GM19328 (cell line): Measurements from ENCODE around the gene PIK3CD.
"Not testable (repeated sequence)": the region's sequence is repeated elsewhere in the genome, so short reads cannot be mapped to it uniquely, and the experiment has no call there.

ENCODE experiments used
- ATAC-seq: cut with Tn5 transposase; IDR thresholded peaks from one replicate; pipeline ENCODE4 v1.9.1; 2021; ENCODE audit warnings: mild to moderate bottlenecking, moderate library complexity; ENCODE audit not compliant: unreplicated experiment

The PIK3CD gene

GRCh38 chr1:9653491-9654050 is 2.0 kb downstream of the PIK3CD start:
- no peak for ATAC-seq

DNA sequence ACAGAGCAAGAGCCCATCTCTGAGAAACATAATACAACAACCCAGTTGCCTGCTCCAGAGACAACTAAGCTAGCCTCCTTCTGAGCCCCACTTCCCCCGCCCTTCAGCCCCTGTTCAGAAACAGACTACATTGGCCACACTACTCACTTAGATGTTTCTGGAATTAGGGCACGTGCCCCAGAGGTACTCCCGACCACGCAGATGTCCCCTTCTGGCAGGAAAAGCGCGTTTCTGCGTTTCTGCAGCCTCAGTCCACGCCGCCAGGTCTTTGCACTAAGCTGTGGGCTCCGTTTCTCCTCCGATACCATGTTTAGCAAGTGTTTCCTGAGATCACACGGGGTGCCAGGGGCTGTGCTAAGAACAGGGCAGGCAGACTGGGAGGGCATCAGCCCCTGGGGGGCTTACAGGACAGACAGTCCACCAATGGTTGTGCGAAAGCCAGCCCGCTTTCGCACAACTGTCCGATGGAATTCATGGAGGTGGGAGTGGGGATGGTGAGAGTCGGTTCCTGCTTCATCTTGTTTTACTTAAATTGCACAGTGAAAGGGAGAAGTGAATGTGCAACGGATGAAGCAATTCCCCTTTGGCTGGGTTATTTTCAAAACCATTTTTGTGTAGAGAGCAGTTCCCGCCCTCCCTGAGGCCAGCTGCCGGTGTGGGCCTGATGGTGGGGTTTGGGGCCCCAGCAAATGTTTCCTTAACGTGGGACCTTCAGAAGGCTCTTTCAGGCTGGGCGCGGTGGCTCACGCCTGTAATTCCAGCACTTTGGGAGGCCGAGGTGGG is 2.7 kb downstream of the PIK3CD start:
- ATAC-seq = no peak

- no peak for ATAC-seq
Measured at GRCh38 chr1:9654834-9655723, 3.5 kb downstream of the PIK3CD start.

GRCh38 chr1:9655836-9656235 is 4.3 kb downstream of the PIK3CD start:
- ATAC-seq = no peak

- no peak for ATAC-seq
Measured at GRCh38 chr1:9657521-9658032, 6.0 kb downstream of the PIK3CD start.

GRCh38 chr1:9658199-9658598 is 6.7 kb downstream of the PIK3CD start:
- no peak for ATAC-seq

DNA sequence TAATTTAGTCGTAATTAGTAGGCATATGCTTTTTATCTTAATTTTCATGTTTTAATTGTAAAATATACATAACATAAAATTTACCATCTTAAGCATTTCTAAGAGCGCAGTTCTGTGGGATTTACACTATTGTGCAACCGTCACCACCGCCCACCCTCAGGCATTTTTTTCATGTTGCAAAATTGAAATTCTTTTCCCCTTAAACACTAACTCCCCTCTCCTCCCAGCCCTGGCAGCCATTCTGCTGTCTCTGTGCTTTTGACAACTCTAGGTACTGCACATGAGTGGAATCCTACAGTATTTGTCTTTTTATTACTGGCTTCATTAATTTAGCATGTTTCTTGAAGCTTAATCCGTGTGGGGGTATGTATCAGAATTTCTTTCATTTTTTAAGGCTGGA is 7.8 kb downstream of the PIK3CD start:
- no peak for ATAC-seq

GRCh38 chr1:9663257-9663656 is 11.7 kb downstream of the PIK3CD start:
- no peak for ATAC-seq

DNA sequence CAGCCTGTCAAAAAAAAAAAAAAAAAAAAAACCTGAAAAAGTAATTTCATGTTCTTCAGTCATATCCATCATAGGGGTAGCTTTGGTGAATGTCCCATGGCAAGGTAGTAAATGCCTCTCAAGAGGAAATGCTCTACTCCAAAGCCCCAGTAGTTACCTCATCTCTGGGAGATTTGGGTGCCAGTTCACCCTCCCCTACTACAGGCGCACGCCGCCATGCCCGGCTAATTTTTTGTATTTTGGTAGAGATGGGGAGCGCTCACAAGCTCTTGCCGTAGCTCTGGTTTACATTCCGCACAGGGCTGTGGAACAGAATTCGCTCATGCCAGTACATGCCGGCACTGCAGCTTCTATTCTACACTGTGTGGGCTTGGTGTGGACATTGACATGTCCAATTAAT is 13.7 kb downstream of the PIK3CD start:
- ATAC-seq = no peak

GRCh38 chr1:9668080-9668479 is 16.5 kb downstream of the PIK3CD start:
- ATAC-seq = no peak

- no peak for ATAC-seq
Measured at GRCh38 chr1:9670085-9670484, 18.6 kb downstream of the PIK3CD start.

DNA sequence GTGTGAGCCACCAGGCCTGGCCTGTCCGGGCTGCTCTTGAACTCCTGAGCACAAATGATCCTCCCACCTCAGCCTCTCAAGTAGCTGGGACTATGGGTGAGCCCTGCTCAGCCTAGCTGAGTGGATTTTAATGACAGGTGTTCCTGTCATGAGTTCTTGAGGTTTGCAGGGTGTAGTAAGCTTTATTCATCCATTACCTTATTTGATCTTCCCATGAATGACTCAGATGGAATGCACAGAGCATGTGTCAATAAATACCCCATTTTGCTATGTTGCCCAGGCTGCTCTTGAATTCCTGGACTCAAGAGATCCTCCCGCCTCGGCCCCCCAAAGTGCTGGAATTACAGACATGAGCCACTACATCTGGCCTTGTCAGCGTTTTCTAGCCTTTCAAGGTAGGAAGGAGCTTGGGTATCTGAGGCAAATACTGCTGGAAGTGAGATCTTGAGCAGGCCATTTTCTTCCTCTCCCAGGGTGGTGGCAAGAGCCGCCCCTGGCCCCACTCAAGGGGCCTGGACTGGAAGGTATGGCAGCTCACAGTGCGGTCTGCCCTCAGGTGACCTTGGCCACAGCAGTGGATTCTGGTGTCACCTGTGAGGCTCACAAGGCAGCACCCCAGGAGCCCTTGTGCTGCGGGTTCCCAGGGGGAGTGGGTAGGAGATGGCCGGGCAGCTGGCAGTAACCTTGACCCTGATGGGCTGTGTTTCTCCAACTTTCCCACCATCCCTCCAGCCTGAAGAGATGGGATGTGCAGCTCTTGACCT is 20.0 kb downstream of the PIK3CD start:
- ATAC-seq = no peak

DNA sequence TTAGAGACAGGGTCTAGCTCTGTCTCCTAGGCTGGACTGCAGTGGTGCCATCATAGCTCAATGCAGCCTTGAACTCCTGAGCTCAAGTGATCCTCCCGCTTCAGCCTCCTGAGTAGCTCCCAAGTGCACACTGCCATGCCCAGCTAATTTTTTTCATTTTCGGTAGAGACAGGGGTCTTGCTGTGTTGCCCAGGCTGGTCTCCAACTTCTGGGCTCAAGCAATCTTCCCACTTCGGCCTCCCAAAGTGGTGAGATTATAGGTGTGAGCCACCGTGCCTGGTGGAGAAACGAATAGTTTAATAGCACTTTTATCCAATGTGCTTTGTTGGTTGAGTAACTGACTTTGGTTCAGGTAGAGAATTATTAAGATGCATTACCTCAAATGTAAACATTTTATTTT is 20.9 kb downstream of the PIK3CD start:
- no peak for ATAC-seq

- ATAC-seq = no peak
Measured at GRCh38 chr1:9675393-9675792, 23.9 kb downstream of the PIK3CD start.

GRCh38 chr1:9676128-9676527 is 24.6 kb downstream of the PIK3CD start:
- not testable (repeated sequence) for ATAC-seq

- ATAC-seq = no peak
Measured at GRCh38 chr1:9676815-9677393, 25.4 kb downstream of the PIK3CD start.

GRCh38 chr1:9680091-9680490 is 28.6 kb downstream of the PIK3CD start:
- no peak for ATAC-seq

- no peak for ATAC-seq
Measured at GRCh38 chr1:9680828-9681227, 29.3 kb downstream of the PIK3CD start.

GRCh38 chr1:9684801-9685200 is 33.3 kb downstream of the PIK3CD start:
- ATAC-seq = no peak

DNA sequence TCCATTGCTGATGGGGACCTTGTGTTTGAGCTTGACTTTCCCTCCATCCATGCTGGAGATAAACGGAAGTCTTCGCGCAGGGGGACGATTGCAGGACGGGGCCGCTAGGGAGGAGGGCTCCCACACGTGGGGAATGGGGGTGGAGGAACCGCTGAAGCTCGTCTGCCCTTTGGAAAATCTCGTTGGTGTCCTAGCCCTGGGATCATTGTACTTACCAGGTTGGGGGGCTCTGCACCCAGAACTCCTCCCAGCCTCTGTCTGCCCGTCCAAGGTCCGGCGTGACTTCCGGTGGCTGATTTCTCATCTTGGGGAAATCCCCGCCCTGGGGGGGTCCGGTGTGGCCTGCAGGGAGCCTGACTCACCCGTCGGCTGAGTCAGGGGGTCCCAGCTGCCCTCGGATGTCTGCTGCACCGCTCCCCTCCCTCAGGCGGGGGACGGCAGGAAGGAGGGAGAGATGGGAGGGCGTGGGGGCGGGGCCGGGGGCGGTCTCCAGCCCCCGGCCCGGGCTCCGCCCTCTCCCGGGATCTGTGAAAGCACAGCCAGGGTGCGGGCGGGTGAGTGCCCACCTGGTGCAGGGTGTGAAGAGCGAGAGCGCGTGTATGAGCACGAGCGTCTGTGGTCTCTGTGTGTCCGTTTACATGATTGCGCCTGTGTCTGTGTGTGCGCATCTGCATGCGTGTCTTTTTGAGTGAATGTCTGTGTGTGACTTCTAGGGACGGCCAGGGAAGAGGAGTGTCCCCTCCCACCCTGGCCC is 35.8 kb downstream of the PIK3CD start:
- no peak for ATAC-seq
